NOMO-1 treated with dmso at 0.1 percent for 144 hours (cell line): ENCODE measurements around the gene GLT1D1.

ENCODE experiments used
- DNase-seq: peaks from one replicate; lab custom pipeline; 2025; ENCODE audit not compliant: unreplicated experiment; lab: John Stamatoyannopoulos, UW

Gene GLT1D1

DNA sequence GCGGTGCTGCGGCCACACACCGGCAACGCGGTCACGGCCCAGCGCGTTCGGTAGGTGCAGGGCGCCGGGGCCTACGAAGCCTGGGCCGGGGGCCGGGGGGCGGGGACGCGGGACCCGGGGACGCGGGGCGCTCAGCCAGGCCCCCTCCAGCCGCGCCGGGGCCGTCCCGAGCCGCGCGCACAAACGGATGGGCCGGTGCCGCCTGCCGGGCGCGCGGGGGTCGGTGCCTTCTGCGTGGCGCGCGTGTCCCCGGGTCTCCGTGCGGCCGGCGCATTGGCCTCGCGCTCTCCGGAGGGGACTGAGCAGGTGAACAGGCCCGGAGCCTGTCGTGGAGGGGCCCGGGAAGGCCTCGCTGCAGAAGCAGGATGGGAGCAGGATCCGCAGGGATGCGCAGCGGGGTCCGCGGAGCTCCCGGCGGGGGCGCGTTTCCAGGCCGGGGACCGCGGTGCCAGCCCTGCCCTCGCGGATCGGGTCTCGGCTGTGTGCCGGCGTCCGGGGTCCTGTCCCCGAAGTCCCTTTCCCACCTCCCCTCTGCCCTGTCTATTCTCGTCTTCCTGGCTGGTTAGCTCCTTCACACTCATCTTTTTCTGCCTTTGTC is 421 bp downstream of the GLT1D1 start:
- DNase-seq = no peak

DNA sequence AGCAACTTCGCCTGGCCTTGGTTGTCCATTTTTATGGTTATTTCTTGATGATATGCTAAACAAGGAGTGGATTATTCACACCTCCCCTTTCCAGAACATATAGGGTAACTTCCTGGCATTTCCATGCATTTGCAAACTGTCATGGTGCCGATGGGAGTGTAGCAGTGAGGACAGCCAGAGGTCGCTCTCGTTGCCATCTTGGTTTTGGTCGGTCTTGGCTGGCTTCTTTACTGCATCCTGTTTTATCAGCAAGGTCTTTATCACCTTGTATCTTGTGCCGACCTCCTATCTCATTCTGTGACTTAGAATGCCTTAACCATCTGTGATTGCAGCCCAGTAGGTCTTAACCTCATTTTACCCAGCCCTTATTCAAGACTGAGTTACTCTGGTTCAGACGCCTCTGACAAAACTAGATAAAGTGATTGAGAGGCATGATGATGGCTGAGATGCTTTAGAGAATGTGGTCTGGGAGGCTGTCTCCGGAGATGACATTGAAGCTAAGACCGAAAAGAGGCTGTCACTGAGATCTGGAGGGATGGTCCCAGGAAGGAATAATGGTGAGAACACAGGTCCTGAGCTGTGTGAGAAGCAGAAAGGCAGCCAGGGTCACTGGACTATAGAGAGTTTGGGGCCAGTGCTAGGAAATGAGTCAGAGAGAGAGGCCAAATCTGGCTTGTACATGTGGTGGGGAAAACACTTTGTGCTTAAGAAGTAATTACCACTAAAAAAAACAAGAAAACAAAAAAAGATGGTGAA is 2.9 kb downstream of the GLT1D1 start:
- DNase-seq = no peak

DNA sequence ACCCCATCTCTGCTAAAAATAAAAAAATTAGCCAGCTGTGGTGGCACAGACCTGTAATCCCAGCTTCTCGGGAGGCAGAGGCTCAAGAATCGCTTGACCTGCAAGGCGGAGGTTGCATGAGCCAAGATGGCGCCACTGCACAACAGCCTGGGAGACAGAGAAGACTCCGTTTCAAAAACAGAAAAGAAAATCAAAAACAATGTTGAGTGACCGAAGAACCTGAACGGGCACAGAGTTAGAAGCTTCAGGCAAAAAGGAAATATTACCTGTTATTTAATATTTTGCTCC is 3.5 kb downstream of the GLT1D1 start:
- no peak for DNase-seq

DNA sequence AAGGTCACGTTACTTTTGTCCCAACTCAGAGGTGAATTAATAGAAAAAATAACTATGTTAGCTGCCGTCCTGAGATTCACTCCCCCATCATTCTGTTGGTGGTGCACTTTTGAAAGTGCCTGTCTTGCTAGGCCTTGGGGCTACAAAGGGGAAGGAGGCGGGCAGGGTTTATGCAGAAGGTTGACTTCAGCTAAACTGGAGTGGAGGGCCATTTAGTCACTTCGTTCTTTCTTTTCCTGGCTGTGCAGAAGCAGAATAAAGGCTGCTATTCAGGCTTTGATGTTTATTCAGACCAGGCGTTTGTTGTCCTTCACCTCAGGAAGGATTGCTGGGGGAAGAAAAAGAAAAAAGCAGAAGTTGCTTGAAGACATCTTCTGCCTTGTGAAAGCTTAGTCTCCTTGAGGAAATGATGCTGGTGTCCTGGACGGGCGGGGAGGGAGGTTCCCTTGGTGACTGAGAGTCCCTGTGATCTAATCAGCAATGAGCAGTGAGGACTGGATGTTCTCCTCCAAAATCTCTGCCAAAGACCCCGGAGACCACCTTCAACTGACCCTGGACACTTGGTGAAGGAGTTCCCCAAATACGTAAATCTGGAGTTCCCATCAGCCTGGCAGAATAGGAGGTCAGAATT is 4.0 kb downstream of the GLT1D1 start:
- peak; percentile 45 for DNase-seq

DNA sequence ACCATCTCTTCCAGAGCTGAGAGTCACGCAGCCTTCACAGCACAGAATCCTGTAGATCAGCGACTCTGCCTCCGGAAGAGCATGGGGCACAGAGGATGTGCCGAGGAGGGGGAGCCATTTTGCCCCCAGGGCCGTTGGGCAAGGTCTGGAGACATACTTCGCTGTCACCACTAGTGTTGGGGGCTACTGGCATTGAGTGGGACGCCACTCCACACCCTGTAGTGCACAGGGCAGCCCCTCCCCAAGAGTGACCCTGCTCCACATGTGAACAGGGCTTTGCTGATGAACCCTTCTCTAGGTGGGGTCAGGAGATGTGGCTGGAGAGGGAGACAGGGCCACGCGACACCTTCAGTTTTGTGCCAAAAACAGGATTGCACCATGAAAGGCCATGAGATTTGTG is 6.0 kb downstream of the GLT1D1 start:
- DNase-seq = no peak

DNA sequence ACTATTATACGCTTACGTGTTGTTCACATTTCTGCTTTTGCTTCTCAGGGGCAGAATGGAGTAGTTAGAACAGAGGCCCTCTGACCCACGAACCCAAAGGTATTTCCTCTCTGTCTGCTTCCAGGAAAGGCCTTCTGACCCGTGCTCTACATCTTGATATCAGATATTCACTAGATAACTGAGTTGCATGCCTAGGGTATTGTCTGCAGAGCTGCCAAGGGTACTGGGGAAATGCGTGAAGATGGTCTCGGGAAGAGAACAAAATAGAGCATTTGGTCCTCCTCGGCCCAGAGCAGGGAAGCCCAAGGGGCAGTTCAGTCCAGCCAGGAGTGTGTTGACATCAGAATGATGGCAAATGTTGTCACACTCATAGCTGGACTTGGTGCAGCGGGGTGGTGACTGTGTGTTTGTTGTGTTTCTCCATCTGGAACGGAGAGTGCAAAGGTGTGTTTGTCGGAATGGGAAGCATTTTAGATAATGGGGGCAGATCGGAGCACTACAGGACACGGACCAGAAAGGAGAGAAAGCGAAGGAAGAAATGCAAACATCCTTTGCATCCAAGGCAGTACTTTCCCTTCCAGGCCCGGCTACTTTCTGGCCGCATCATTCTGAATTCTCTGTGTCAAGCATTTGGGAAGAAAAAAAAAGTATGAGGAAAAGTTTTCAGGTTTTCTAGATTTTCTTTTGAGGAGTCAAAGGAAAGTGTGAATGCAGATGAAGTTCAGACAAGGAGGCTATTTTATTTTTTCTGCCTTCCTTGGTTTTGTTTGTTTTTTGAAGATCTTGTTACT is 8.1 kb downstream of the GLT1D1 start:
- DNase-seq = no peak

DNA sequence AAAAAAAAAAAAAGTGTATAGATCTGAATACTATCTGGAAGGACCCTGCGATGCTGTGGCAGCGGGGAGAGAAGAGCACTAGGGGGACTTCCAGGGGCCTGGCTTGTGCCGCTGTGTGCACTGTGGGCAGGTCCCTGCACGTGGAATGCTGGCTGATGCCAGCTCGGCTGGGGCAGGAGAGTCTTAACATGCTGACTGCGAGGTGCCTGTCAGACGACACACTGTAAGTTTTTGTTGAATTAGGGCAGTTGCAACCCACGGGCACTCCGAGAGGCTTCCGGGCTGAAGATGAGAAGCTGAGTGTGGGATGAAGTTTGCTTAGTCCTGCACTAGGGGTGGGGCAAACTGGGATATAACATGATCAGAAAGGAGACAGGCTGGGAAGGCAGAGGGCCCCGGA is 10.7 kb downstream of the GLT1D1 start:
- DNase-seq = no peak

DNA sequence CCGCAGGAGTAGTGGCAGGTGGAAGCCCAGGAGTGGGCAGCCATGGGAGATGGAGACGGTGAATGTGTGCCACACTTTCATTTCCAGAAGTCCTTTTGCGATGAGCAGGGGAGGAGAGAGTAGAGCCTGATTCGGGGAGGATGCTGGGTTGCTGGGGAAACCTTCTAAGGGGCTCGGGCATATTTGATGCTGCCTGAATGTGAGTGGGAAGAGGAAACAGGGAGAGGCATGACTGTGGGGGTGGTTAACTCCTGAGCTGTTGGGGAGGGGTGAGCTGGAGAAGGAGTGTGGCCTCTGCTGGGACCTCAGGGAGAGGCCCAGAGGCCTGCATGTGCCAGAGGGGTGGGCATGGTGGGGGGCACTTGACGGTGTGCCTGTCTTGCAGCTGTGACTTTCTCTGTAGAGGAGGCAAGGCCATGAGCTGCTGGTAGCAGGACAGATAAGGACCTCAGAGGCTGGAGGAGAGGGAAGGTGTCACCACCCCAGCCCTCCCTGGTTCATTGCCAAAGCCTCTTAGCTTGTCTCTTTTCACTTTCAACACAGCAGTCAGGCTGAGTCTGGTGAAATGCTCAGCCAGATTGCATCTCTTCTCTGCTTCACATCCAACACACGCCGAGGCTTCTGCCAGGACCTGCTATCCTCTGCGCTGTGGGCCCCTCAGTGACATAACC is 11.4 kb downstream of the GLT1D1 start:
- DNase-seq = no peak

DNA sequence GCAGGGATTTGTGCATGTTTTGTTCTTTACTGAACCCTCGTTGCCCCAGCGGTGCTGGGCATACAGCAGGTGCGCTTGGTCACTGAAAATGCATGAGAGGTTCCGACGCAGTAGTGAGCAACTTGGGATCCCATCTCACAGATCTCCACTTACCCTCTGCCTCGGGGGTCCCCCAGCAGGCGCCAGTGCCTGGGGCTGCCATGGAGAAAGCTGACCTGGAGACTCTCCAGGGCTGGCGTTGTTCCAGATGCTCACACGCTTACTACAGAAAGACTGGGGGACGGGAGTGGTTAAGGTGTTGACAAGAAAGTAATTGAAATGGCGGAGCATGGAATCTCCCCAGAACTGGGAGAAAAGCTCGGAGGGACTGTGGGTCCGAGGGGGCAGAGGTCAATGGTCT is 14.2 kb downstream of the GLT1D1 start:
- no peak for DNase-seq

DNA sequence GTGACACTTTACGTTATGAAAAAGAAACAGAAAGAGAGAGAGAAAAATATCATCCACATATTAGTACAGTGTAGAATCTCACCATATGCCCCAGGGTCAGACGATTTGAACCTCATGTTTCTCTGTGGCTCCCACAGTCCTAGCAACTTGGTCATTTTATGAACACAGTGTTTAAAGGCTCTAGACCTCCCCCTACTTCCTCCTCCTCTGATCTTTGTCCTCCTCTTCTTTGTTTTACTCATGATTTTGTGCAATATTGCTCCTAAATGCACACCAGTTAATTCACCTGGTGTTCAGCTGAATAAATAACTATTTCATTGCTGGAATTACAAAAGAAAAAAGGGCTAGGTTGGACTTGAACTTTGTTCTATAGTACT is 18.2 kb downstream of the GLT1D1 start:
- no peak for DNase-seq

DNA sequence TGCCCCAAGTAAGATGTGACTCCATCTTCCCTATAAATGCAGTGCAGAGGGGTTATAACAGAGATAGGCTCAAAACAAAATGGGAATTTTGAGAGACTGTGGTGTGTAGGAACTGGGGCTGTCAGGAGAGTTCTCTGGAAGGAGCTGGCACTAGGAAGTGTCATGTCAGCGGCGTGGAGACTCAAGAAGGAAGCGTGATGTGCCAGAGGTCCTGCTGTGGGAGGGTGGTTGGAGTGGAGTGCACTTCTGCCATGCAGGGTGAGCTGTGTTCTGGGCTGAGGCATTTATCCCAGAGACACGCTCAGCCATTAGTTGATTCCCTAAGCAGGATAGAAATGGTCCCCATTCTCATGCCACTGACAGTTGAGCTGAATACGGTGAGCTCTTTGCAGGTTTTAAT is 19.0 kb downstream of the GLT1D1 start:
- DNase-seq = no peak

DNA sequence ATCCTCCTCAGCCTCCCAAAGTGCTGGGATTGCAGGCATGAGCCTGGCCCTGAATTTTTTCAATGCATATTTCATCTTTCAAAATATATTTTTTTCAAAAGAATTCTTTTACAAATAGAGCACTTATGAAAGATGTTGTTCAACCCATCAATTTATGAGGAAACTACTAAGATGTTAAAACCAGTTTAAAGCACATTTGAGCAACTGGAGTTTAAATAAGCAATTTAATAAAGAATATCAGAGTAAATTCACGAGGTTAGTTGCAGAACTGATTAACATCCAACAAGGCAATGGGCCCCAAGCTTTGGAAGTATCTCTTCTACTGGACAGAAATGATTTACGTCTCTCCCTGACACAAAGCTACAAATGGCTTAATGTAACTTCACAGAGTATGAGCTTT is 23.3 kb downstream of the GLT1D1 start:
- no peak for DNase-seq

DNA sequence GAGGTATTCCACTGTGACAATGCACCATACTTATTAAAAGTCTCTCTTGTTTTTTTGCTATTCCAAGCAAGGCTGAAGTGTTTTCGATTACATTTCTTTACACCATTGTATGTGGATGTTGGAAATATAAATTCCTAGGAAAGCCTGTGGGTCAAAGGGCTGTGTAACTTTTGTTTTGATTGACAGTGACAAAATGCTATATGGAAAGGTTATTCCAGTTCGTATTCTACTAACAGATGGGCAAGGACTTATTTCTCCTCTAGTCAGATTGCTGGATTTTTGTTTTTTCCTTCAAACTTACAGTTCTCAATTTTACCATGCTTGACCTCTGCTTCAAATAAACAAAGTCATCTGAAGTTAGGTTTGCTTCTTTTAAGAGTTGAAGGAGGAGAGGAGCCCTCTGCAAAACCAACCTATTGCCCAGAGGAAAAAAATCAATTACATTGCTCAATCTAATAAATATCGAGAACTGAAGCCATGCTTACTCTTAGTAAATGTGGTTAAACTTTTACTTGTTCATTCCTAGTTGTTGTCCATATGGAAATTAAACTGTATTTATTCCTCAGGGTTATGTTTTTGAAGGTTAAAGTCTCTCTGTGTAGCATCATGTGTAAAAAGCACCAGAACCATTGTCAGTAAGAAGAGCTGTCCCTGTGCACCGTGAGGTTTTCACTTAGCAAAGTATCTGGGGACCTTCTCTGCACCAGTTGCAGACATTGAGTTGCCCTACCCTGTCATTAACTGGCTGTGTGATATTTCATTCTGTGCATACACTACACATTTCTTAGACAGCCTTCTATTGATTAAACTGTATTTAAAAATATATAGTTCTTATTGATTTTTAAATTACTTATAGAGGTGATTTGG is 26.9 kb downstream of the GLT1D1 start:
- DNase-seq = no peak

DNA sequence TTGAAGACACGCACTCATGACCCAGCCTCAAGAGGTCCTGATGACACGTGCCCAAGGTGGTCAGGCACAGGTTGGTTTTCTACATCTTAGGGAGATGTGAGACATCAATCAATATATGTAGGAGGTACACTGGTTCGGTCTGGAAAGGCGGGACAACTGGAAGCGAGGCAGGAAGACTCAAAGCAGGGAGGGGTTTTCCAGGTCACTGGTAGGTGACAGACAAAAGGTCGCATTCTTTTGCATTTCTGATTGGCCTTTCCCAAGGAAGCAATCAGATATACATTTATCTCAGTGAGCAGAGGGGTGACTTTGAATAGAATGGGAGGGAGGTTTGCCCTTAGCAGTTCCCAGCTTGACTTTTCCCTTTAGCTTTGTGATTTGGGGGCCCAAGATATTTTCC is 38.6 kb downstream of the GLT1D1 start:
- DNase-seq = no peak

DNA sequence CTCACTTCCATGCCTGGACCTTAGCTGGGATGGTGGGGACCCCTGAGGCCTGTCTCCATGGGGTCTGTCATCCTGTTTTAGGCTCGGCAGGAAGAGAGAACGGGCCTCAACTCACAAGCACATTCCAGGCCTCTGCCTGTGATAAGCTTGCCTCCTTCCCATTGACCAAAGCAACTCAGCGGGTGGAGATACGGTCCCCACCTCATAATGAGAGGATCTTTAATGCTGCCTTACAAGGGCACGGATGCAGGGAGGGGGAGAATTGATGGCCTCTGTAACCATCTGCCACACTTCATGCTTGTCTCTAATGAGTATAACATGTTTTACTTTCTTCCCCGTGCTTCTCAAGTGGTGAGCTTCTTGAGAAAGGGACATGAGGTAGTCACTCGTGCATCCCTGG is 50.0 kb downstream of the GLT1D1 start:
- DNase-seq = no peak

DNA sequence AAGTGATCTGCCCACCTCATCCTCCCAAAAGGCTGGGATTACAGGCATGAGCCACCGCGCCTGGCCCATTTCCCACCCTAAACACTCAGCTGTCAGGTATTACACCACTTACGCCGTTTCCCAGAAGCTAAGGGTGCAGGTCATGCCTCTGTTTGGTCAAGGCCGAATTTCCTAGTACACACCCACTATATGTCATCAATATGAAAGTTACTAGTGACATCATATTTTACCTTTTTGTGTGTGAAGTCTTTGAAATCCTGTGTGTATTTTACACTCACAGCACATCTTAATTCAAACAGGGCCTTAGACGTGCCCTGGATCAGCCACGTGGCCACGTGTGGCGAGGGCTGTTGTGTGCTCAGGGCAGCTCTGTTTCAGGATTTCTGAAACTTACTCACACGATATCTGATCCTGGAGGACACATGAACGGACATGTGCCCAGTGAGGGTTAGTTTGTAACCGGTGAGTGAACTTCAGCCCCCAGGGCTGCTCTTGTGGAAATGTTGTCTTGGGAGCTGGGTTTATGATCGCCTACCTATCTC is 51.8 kb downstream of the GLT1D1 start:
- no peak for DNase-seq

DNA sequence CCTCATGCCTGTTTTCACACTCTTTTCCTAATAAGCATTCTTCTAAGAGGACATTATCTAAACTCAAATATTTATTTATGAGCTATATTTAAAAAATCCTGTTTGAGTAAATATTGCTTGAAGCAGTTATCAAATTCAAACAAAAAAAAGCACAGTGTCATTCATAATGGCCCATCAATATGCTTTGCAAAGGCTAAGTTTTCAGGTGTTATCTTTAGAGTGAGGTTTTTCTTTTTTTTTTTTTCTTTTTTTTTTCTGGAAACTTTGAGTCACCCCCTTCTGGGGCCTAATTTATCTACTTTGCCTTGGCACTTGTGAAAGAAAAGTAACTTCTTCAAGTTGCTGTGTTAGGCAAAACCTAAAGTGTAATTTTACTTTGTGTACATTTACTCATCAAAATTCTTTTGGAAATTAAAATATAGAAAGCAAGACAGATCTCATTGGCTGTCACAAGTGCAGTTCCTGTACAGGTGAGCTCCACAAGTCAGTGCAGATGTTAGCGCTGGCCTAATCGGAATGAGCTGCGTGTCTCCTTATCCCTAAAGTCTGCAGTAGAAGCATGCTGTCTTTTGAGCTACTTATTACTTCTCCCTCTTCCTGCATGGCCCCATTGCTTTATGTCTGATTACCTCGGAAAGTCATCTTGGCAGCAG is 53.3 kb downstream of the GLT1D1 start:
- DNase-seq = no peak

DNA sequence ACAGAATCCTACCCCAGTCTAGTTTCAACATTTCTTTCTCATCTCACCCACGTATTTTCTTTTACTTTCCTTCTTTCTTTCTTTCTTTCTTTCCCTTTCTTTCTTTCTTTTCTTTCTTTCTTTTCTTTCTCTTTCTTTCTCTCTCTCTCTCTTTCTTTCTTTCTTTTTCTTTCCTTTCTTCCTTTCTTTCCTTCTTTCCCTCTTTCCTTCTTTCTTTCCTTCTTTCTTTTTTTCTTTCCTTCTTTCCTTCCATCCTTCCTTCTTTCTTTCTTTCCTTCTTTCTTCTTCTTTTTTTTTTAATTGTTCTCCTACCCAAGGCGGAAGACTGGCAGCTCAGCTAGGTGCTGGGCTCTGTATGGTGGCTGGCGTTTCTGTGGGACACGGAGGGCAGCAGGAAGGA is 55.0 kb downstream of the GLT1D1 start:
- DNase-seq = no peak

DNA sequence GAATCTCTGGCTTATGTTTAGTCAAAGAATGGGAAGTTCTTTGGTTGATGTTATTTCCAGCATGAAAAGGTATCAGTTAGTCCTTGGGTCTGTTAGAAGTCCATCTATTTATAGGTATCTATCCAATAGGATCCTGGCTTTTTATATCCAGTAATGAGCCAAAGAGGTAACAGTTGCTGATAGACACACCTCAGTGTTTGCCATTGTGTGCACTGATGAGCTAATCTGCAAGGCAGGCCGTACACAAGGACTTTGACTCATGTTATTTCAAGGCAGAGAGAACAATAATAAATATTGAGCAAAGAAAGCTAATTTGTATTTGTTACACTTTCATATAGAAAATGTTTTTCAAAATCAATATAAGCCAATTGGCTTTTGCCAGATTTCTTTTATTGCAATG is 56.4 kb downstream of the GLT1D1 start:
- DNase-seq = no peak

DNA sequence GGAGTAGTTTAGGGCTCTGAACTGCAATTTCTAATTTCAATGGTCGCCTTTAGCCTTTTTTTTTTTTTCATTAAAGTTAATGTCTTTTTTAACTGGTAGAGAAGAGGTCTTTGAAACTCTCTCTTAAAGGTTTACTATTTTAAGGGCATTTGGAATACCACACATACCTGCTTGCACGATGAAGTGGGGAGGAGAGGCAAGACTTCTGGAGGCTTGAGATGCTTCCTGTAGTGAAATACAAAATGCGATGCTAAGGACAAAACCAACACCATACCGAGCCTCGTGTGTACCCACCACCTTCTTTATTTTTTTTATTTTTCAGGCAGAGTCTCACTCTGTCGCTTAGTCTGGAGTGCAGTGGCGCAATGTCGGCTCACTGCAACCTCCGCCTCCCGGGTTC is 57.4 kb downstream of the GLT1D1 start:
- no peak for DNase-seq
